Aortic smooth muscle cell (primary cell): ENCODE measurements around the gene GOLGA5. TPM values are rescaled to one million over a fixed set of nuclear protein-coding genes. Genes with fewer than 3 reads are reported as not detected.

Experiments
- total RNA-seq: library from RNA; depleted of rRNA; stranded (reverse); fragments of >200 nt; gene quantifications from 2 replicates; pipeline ENCODE4 v1.2.3, GENCODE V29; 2014

Gene GOLGA5, protein sequence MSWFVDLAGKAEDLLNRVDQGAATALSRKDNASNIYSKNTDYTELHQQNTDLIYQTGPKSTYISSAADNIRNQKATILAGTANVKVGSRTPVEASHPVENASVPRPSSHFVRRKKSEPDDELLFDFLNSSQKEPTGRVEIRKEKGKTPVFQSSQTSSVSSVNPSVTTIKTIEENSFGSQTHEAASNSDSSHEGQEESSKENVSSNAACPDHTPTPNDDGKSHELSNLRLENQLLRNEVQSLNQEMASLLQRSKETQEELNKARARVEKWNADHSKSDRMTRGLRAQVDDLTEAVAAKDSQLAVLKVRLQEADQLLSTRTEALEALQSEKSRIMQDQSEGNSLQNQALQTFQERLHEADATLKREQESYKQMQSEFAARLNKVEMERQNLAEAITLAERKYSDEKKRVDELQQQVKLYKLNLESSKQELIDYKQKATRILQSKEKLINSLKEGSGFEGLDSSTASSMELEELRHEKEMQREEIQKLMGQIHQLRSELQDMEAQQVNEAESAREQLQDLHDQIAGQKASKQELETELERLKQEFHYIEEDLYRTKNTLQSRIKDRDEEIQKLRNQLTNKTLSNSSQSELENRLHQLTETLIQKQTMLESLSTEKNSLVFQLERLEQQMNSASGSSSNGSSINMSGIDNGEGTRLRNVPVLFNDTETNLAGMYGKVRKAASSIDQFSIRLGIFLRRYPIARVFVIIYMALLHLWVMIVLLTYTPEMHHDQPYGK
- 49.7 and 53.5 TPM in 2 replicates for total RNA-seq

DNA sequence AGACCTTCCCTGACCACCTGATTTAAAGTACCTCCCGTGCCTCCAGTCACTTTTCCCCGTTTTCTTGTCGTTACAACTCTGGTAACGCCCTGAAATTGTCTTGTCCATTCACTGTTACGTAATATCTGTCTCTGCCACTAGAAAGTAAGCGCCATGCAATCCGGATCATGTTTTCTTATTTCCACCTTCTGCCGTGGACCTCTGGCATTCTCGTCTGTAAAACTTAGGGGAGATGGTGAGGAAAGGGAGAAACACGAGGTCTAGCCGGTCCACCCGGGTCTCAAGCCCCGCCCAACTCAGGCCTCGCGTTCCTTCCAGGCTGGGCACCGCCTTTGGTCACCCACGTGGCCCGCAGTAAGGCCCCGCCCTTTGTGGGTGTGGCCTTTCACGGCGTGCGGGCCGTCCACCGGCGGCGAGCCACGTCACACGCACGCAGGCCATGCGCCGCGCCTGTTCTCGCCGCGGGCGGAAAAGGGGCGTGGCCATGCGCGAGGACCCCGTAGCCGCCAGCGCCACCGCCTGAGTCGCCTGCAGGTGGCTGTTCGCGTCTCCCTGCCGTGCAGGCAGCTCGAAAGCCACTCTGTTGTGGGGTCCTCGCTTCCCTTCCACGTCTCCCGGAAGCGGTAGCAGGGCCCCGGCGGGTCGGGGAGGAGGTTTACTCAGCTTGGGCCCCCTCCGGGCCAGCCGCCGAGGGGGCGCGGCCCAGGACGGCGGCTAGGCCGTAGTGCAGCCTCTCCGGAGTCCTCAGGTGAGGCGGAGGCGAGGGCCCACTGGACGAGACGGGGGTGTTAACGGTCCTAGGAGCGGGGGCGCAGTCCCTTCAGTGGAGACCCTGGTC, at the start of gene GOLGA5:
GOLGA5 (plus strand) TSS at position 597 of the 838 bp plus-strand sequence. CDS start 3,133 bp downstream, outside the sequence.

DNA sequence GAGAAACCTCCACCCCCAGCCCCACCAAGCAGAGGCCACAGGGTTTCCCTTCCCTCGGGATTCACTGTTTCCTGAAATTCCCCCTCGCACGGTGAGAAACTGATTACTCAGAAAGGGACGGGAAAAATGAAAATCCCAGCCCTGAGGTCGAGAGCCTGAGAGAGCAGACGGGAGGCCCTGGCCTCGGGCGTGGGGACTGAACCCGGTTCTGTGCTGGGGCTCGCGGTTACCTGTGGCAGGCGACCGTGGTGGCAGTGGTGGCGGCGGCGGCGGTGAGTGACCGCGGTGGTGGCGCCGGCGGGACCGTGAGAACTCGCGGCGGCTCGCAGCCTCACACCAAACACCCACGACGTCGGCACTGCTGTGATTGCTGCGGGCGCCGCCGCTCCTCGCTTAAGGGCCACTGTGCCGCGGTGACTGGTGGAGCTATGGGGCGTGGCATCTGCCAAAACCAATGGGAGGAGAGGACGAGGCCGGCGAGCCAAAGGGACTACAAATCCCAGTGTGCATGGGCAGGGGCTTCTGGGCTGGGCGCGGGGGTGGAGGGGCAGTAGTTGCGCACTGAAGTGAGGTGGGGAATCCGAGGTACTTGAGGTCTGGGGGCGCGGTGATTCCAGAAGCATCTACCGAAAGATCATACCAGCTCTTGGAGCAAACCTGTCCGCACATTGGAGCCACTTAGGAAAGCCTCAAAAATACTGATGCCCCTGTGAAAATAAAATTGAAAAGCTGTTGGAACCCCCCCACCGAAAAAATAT, 45.7 kb upstream of the GOLGA5 start, which contains the start of gene LGMN:
LGMN (minus strand) TSS at position 369 of the 758 bp plus-strand sequence. CDS start 15,841 bp downstream, outside the sequence.

Other genes with a start within 250 kb of the GOLGA5 start
- gene LGMN, start 45.7 kb upstream of the GOLGA5 start, total RNA-seq, result 55.1 and 57.3 TPM in 2 replicates
- not detected in 2 replicates for gene CHGA, start 128.8 kb downstream of the GOLGA5 start, total RNA-seq